ENCODE results near the gene RASSF4. TPM values are rescaled to one million over a fixed set of nuclear protein-coding genes. Genes with fewer than 3 reads are reported as not detected.

Gene RASSF4, protein sequence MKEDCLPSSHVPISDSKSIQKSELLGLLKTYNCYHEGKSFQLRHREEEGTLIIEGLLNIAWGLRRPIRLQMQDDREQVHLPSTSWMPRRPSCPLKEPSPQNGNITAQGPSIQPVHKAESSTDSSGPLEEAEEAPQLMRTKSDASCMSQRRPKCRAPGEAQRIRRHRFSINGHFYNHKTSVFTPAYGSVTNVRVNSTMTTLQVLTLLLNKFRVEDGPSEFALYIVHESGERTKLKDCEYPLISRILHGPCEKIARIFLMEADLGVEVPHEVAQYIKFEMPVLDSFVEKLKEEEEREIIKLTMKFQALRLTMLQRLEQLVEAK
- total RNA-seq = 11.2 and 23.0 TPM in 2 replicates

DNA sequence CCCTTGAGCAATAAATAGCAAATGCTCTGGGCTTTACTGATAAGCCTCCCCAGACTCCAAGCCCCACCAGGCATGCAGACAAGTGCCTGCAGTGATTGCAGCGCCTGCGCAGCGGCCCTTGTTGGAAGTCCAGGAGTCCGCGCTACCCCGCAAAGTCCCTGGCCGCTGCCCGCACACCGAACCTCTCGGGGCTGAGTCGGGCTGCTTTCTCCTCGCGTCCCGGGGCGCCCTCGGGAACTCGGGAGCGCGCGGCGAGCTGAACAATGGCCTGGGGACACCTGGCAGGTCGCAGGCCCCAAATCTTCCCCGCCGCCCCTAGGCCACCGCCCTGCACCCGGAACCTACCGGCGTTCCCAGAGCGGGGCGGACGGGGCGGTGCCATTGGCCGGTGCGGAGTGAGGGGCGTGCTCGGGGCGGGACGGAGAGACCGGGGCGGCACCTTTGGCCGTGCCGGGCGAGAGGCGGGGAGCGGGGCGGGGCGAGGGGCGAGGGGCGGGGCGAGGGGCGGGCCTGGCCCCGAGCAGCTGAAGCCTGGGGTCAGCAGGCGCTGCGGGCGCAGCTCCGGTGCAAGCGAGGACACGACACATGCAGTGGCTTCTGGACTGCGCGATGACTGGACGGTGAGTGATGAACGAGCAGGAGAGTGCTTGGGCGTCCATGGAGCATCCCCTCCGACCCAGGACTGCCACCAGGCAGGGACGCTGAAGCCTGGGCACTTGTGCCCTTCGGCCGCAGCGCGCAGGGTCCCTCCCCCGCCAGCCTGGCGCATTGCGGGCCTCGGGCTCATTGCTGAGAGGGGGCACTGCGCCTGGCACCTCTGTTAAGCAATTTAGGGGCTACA, at the start of gene RASSF4:
TSS of gene RASSF4 (plus strand) at position 556 of the 841 bp plus-strand sequence. CDS start 10,401 bp downstream, outside the sequence.

DNA sequence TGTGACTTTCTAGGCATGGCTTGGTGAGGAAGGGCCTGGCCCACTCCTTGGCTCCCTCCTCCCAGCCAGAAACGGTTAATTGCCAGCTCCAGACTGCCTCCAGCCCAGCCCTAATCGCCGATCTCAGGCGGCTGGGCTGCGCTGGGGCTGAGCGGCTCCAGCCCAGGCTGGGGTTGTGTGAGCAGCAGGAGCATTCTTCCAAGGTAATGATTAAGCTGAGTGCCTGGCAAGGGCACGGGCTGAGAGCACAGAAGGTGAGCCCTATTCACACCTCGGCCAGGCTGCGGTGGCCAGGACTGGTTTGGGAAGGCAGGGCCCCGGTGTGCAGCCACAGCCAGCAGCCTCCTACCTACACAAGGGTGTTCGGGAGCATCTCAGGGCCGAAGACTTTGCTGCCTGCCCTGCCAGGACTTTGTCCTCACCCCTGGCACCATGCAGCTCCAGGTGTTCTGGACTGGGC, 48.5 kb upstream of the RASSF4 start, which contains the start of gene TMEM72:
TSS of gene TMEM72 (plus strand) at position 257 of the 460 bp plus-strand sequence. CDS start at position 433, 176 bp downstream.

DNA sequence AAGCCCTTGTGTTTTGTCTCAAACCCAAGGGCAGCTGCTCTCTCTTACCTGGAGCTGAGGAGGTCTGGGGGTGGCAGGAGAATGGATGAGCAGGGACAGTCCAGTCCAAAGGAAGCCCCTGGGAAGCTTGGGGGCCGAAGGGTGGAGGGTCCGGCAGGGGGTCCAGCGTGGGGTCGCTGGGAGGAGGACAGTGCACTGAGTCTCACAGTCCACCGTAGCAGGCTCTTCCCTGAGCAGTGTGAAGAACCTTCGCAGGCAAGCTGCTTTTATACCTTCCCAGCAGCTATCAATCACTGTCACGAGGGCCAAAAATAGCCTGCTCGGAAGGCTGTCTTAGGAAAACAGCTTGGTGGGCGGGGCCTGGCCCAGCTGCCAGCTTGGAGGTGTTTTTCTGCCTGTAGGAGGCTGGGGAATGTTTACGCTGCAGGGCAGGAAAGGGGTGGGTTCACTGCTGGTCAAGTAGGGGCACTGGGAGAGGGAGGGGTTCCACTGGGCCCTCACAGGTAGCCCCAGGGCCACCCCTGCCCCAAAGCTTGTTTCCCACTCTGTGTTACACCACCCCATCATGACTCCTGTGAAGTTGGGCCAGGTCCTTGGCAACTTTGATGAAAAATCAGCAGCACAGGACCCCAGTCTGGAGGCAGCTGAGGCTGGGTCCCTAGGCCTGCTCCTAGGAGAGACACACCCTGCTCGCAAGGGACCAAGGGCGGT, 19.1 kb downstream of the RASSF4 start, which contains the start of gene DEPP1:
TSS of gene DEPP1 (minus strand) at position 240 of the 711 bp plus-strand sequence. CDS start 779 bp downstream, outside the sequence.

DNA sequence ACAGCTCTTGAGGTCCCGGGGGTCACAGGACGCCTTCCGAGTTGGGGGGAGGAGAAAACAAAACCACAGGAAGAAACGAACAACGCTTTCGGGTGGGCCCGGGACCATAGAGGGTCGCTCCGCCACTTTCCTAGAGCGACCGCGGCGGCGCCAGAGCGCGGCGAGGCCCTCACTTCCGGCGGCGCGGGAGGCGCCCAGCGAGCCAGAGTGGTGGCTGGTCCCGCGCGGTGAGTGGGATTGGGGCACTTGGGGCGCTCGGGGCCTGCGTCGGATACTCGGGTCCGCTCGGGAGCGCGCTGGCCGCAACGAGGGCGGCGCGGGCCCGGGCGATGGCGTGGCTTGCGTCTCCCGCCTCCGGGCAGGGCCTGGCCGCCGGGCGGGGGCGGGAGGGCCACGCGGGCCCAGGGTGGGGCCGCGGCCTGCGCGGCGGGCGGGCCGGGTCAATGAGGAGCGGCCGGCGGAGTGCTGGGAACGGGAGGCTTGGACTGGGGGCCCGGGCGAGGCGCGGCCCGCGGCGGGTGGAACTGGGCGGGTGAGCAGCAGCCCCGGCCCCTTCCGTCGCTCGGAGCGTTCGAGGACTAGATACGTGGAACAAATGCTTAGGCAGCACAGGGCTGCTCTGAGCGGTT, 41.3 kb downstream of the RASSF4 start, which contains the start of gene ZNF22:
TSS of gene ZNF22 (plus strand) at position 172 of the 629 bp plus-strand sequence. CDS start 2,446 bp downstream, outside the sequence.

Other genes starting within 250 kb of the RASSF4 start
- not detected in 2 replicates for gene TMEM72, start 48.5 kb upstream of the RASSF4 start, total RNA-seq
- gene DEPP1, start 19.0 kb downstream of the RASSF4 start, total RNA-seq = 11.5 and 18.7 TPM in 2 replicates
- 16.5 and 35.4 TPM in 2 replicates for gene ZNF22, start 41.1 kb downstream of the RASSF4 start, total RNA-seq